ENCODE measurements around the gene CT47C1. TPM values are rescaled to one million over a fixed set of nuclear protein-coding genes. Genes with fewer than 3 reads are reported as not detected.

The CT47C1 gene
- total and polyA plus RNA-seq, 9 of the 15 experiments (the other 6 are each of a cell fraction or from before 2014, with no cell fraction given) = not detected

- H3K4me1 ChIP-seq (replicated peaks in 1 of 2; ENCODE audit: control insufficient read depth in 2 of 2, insufficient read depth in 2 of 2, low read length in 2 of 2) = no peaks in the 10 kb centered on the region
- no peaks in the 10 kb centered on the region for H3K9me1 ChIP-seq (ENCODE audit: control insufficient read depth, insufficient read depth, low read length)
- FAIRE-seq (no peak), ATAC-seq (no peak), DNase-seq (ENCODE audit: extremely low read depth in 1 of 4, low spot score in 3 of 4) (no peak)
- TF ChIP-seq MIER1 (IDR thresholded peaks at IDR 0.05; ENCODE audit: low read depth) (no peak), POLR2A (conservative IDR thresholded peaks at IDR 0.05) (no peak), ZNF143 (CRISPR knock-in tag; IDR thresholded peaks at IDR 0.05) (no peak), SREBF1 (IDR thresholded peaks at IDR 0.05; ENCODE audit: borderline replicate concordance, low read depth, low read length) (no peak), ZNF639 (CRISPR knock-in tag; conservative IDR thresholded peaks at IDR 0.05 in 1 of 2, IDR thresholded peaks at IDR 0.05 in 1 of 2) (no peak), PRMT5 (CRISPR knock-in tag; IDR thresholded peaks at IDR 0.05) (no peak), ZHX1 (conservative IDR thresholded peaks at IDR 0.05; ENCODE audit: low read length) (no peak), TRIM24 (IDR thresholded peaks at IDR 0.05) (no peak), ZBTB49 (CRISPR knock-in tag; IDR thresholded peaks at IDR 0.05; ENCODE audit: borderline replicate concordance) (no peak), CBX1 (IDR thresholded peaks at IDR 0.05; ENCODE audit: low read depth) (no peak), RFX1 (IDR thresholded peaks at IDR 0.05) (no peak), GTF2A2 (tag; IDR thresholded peaks at IDR 0.05) (no peak), ZKSCAN3 (CRISPR knock-in tag; IDR thresholded peaks at IDR 0.05) (no peak), HMBOX1 (IDR thresholded peaks at IDR 0.05) (no peak), THRAP3 (IDR thresholded peaks at IDR 0.05; ENCODE audit: borderline replicate concordance) (no peak)
- no peaks in the 10 kb centered on the region for H3K79me2 ChIP-seq (ENCODE audit: control insufficient read depth, insufficient read depth, low read length)
- no peaks in the 10 kb centered on the region for H3K9me3 ChIP-seq (replicated peaks; ENCODE audit: control insufficient read depth, insufficient read depth, low read depth, low read length)
- CTCF ChIA-PET (ENCODE audit: low intra/inter-chr PET ratio) = no interaction called here
- intact Hi-C loops (cut with micrococcal nuclease) = no loop called here
- no peak overlapping the region for H2AFZ ChIP-seq (ENCODE audit: low read depth, low read length)
- no peaks in the 10 kb centered on the region for H4K20me1 ChIP-seq (replicated peaks; ENCODE audit: control insufficient read depth, insufficient read depth, low read length)
- 0% methylated on average over 1 of the region's 1 CpG for WGBS (ENCODE audit: insufficient coverage, low coverage, missing lambda C conversion rate)
- H3K36me3 ChIP-seq (ENCODE audit: control insufficient read depth, insufficient read depth, low read length) = no peaks in the 10 kb centered on the region
- H3K27me3 ChIP-seq (ENCODE audit: control insufficient read depth in 2 of 2, insufficient read depth in 2 of 2, low read length in 2 of 2) = no peaks in the 10 kb centered on the region; a peak in 1 of 5 replicates
- POLR2A ChIA-PET = interaction anchor here (0.7 kb wide), 1 partner anchor 85 kb away, joined by 3 read pairs; no protein-coding TSS in a partner anchor
- H3K9ac ChIP-seq (ENCODE audit: insufficient read depth in 1 of 2, low read depth in 2 of 2, low read length in 2 of 2) = no peak overlapping the region
- no peak overlapping the region for H3K4me3 ChIP-seq
- H3K27ac ChIP-seq (ENCODE audit: extremely low read depth, low read depth, low read length) = no peak overlapping the region
- no peak overlapping the region for H3K4me2 ChIP-seq (ENCODE audit: insufficient read depth, low read length)
- BruUV-seq (replicated peaks) = no TSS peak
- in situ Hi-C loops (cut with MboI) = no loop called here
Observed at GRCh38 chrX:119101168-119101567, 28.4 kb downstream of the CT47C1 start.

Measured in K562 (cell line).